Measurements from ENCODE around the gene TNRC6C. TPM values are rescaled to one million over a fixed set of nuclear protein-coding genes. Genes with fewer than 3 reads are reported as not detected.

Gene TNRC6C
- total RNA-seq, 1 experiment from 2014 or later: 16.4 TPM

- no peak overlapping the region for H3K27ac Mint-ChIP-seq (ENCODE audit: low read depth, unreplicated experiment)
- no peaks in the 10 kb centered on the region for H3K9me3 Mint-ChIP-seq (ENCODE audit: unreplicated experiment)
- H3K27me3 Mint-ChIP-seq (ENCODE audit: insufficient read depth, unreplicated experiment): no peaks in the 10 kb centered on the region
- no peak for DNase-seq (ENCODE audit: unreplicated experiment)
- intact Hi-C loops (cut with micrococcal nuclease): no loop called here
- peaks cover 5% of the 10 kb centered on the region for H3K4me1 Mint-ChIP-seq (ENCODE audit: insufficient read depth, unreplicated experiment)
- no peak overlapping the region for H3K4me3 Mint-ChIP-seq (ENCODE audit: unreplicated experiment)
- peaks cover 7% of the 10 kb centered on the region for H3K36me3 Mint-ChIP-seq (ENCODE audit: insufficient read depth, unreplicated experiment)
- TF ChIP-seq, protein P1, sequence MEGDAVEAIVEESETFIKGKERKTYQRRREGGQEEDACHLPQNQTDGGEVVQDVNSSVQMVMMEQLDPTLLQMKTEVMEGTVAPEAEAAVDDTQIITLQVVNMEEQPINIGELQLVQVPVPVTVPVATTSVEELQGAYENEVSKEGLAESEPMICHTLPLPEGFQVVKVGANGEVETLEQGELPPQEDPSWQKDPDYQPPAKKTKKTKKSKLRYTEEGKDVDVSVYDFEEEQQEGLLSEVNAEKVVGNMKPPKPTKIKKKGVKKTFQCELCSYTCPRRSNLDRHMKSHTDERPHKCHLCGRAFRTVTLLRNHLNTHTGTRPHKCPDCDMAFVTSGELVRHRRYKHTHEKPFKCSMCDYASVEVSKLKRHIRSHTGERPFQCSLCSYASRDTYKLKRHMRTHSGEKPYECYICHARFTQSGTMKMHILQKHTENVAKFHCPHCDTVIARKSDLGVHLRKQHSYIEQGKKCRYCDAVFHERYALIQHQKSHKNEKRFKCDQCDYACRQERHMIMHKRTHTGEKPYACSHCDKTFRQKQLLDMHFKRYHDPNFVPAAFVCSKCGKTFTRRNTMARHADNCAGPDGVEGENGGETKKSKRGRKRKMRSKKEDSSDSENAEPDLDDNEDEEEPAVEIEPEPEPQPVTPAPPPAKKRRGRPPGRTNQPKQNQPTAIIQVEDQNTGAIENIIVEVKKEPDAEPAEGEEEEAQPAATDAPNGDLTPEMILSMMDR (IDR thresholded peaks at IDR 0.05; ENCODE audit: unreplicated experiment): no peak
- ChIA-PET CTCF (interaction anchor here (0.6 to 2.4 kb wide), 7 partner anchors 11 to 477 kb away, joined by 3 to 9 read pairs (median 3); no protein-coding TSS in a partner anchor), POLR2A (interaction anchor here (0.6 to 2.8 kb wide), 3 partner anchors 13 to 22 kb away, joined by 3 to 18 read pairs (median 3); no protein-coding TSS in a partner anchor)
- no TSS peak for BruUV-seq (replicated peaks)
These were observed 62.2 kb downstream of the TNRC6C start for GRCh38 chr17:78020717-78021108.

- H3K9me3 Mint-ChIP-seq (ENCODE audit: unreplicated experiment): no peaks in the 10 kb centered on the region
- POLR2A ChIA-PET: interaction anchor here (0.9 kb wide), 1 partner anchor 13 kb away, joined by 3 read pairs; no protein-coding TSS in a partner anchor
- no peak for DNase-seq (ENCODE audit: unreplicated experiment)
- TF ChIP-seq, protein P1 (IDR thresholded peaks at IDR 0.05; ENCODE audit: unreplicated experiment): no peak
- CTCF ChIA-PET: interaction anchor here (1.7 to 1.9 kb wide), 2 partner anchors 9 to 63 kb away, joined by 4 to 11 read pairs; no protein-coding TSS in a partner anchor
- H3K36me3 Mint-ChIP-seq (ENCODE audit: insufficient read depth, unreplicated experiment): peaks cover 7% of the 10 kb centered on the region
- H3K4me3 Mint-ChIP-seq (ENCODE audit: unreplicated experiment): no peak overlapping the region
- no peak overlapping the region for H3K27ac Mint-ChIP-seq (ENCODE audit: low read depth, unreplicated experiment)
- H3K27me3 Mint-ChIP-seq (ENCODE audit: insufficient read depth, unreplicated experiment): no peaks in the 10 kb centered on the region
- no TSS peak for BruUV-seq (replicated peaks)
- intact Hi-C loops (cut with micrococcal nuclease): no loop called here
- peaks cover 9% of the 10 kb centered on the region for H3K4me1 Mint-ChIP-seq (ENCODE audit: insufficient read depth, unreplicated experiment)
These were observed 63.9 kb downstream of the TNRC6C start for GRCh38 chr17:78022425-78022824.

DNA sequence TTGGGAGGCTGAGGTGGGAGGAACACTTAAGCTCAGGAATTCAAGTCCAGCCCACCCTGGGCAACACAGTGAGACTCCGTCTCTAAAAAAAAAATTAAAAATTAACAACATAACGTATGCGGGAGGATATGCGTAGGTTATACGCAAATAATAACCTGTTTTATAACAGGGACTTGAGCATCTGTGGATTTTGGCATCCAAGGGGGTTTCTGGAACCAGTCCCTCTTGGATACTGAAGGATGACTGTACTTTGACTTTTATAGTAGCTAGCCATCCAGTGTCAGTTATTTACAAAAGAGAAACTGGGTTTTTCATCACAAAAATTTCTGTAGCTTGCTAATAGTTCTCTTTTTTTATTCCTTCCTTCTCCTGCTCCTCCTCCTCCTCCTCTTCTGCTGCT lies 64.5 kb downstream of the TNRC6C start:
- DNase-seq (ENCODE audit: unreplicated experiment): no peak
- ChIA-PET POLR2A (interaction anchor here (0.9 to 1.4 kb wide), 2 partner anchors 12 to 18 kb away, joined by 3 read pairs; no protein-coding TSS in a partner anchor), CTCF (interaction anchor here (0.7 to 1.9 kb wide), 5 partner anchors 9 to 485 kb away, joined by 3 to 11 read pairs (median 3); no protein-coding TSS in a partner anchor)
- peaks cover 7% of the 10 kb centered on the region for H3K36me3 Mint-ChIP-seq (ENCODE audit: insufficient read depth, unreplicated experiment)
- no peak overlapping the region for H3K4me3 Mint-ChIP-seq (ENCODE audit: unreplicated experiment)
- H3K4me1 Mint-ChIP-seq (ENCODE audit: insufficient read depth, unreplicated experiment): peaks cover 9% of the 10 kb centered on the region
- TF ChIP-seq, protein P1 (IDR thresholded peaks at IDR 0.05; ENCODE audit: unreplicated experiment): no peak
- intact Hi-C loops (cut with micrococcal nuclease): no loop called here
- H3K27me3 Mint-ChIP-seq (ENCODE audit: insufficient read depth, unreplicated experiment): no peaks in the 10 kb centered on the region
- no peaks in the 10 kb centered on the region for H3K9me3 Mint-ChIP-seq (ENCODE audit: unreplicated experiment)
- H3K27ac Mint-ChIP-seq (ENCODE audit: low read depth, unreplicated experiment): no peak overlapping the region
- BruUV-seq (replicated peaks): no TSS peak

- ChIA-PET CTCF (interaction anchor here (1.1 to 1.2 kb wide), 2 partner anchors 13 to 484 kb away, joined by 3 to 7 read pairs; no protein-coding TSS in a partner anchor), POLR2A (interaction anchor here (1.2 kb wide), 1 partner anchor 9 kb away, joined by 4 read pairs; no protein-coding TSS in a partner anchor)
- Mint-ChIP-seq H3K27ac (ENCODE audit: low read depth, unreplicated experiment) (no peak overlapping the region), H3K27me3 (ENCODE audit: insufficient read depth, unreplicated experiment) (no peaks in the 10 kb centered on the region), H3K36me3 (ENCODE audit: insufficient read depth, unreplicated experiment) (peaks cover under 1% of the 10 kb centered on the region), H3K9me3 (ENCODE audit: unreplicated experiment) (no peaks in the 10 kb centered on the region), H3K4me3 (ENCODE audit: unreplicated experiment) (no peak overlapping the region), H3K4me1 (ENCODE audit: insufficient read depth, unreplicated experiment) (peaks cover 4% of the 10 kb centered on the region)
- DNase-seq (ENCODE audit: unreplicated experiment): no peak
- intact Hi-C loops (cut with micrococcal nuclease): no loop called here
- TF ChIP-seq, protein P1 (IDR thresholded peaks at IDR 0.05; ENCODE audit: unreplicated experiment): no peak
- BruUV-seq (replicated peaks): no TSS peak
These were observed 67.9 kb downstream of the TNRC6C start for GRCh38 chr17:78026381-78026780.
